GM20431 (cell line): ENCODE measurements around the gene CYP8B1.

Experiments
- in situ Hi-C: fragments of 300-500 bp; cut with MseI, MboI; formaldehyde crosslinking; loops from one replicate; pipeline ENCODE4 v1.15.0; 2020; ENCODE audit warnings: low sequenced_read_pairs; ENCODE audit not compliant: unreplicated experiment

CYP8B1 gene

GRCh38 chr3:42830437-42831320, 45.0 kb downstream of the CYP8B1 start:
- in situ Hi-C loops, result no loop called here

DNA sequence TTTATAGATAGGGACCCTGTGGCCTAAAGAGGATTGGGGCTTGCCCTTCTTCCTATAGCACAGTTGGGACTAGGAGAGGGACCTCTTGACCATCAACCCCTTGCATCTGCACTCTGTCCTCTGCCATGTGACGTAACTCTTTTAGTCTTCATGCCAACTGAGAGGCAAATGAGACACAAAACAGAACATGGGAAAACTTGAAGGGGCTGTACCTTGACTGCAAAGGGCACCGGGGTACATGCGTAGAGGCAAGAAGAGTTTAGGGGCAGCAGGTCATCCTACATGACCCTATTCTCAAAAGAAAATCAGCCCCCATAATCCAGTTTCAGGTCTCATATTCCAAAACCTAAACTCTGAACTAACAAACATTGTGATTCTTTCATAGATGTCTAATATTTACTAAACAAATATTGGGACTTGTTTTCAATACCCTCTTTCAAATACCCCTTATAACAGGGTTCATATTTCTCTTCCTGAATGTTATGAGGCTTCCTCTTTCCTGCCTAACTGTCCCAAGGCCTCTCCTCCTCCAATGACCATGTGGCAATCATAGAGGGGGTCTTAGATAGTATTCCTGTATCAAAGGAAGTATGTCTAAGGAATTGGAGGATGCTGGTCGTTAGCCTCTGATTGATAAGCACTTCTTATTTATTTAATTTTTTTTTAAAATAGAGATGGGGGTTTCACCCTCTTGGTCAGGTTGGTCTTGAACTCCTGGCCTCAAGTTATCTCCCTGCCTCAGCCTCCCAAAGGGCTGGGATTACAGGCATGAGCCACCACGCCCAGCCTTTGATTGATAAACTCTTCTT, 45.8 kb downstream of the CYP8B1 start:
- in situ Hi-C loops, result no loop called here

GRCh38 chr3:42829083-42829627, 46.5 kb downstream of the CYP8B1 start:
- in situ Hi-C loops, result no loop called here

GRCh38 chr3:42827654-42828053, 48.0 kb downstream of the CYP8B1 start:
- in situ Hi-C loops, result no loop called here

DNA sequence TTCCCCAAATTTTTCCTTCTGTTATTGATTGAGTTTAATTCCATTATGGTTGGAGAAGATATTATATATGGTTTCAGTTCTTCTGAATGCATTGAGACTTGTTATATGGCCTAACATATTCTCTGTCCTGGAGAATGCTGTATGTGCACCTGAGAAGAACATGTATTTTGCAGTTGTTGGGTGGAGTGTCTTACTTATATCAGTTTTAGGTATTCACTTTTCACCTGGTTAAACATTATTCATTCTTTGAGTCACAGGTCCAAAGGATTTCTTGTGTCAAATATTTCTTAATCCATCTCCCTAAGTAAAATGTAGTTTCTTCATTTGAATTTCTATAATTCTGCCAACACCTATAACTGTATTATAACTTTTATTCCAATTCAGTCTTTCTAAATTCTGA, 48.7 kb downstream of the CYP8B1 start:
- in situ Hi-C loops, result no loop called here

DNA sequence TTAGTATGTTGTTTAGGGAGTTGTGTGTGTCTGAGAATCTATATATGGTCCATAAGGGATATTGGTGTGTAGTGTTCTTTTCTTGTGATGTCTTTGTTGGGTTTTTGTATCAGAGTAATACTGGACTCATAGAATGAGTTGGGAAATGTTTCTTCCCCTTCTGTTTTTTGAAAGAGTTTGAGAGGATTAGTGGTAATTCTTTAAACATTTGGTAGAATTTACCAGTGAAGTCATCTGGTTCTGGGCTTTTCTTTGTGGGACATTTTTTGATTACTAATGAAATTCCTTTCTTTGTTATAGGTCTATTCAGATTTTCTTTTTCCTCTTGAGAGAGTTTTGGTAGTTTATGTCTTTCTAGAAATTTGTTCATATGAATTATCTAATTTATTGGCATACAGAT, 49.5 kb downstream of the CYP8B1 start:
- in situ Hi-C loops, result no loop called here

GRCh38 chr3:42823351-42823750, 52.3 kb downstream of the CYP8B1 start:
- in situ Hi-C loops, result no loop called here

DNA sequence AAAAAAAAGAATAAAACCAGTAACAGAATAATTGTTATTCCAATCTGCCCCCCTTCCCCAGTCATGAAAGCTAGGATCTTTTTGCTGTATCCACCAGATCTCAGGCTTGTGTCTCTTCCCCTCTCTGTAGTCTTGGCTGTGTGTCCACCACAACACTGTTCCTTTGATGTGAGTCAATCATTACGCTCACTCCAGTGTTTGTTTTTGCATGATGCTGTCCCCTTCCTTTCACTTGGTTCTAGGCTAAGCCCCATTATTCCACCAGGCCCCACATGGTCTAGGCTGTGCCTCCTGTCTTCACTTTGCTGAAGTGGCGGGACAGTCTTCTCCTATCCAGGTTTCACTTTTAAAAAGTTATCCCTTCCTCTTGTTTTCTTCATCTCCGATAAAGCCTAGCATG, 52.9 kb downstream of the CYP8B1 start:
- in situ Hi-C loops, result no loop called here
